PC-3 (cell line): ENCODE measurements around the gene OR56B1. TPM values are rescaled to one million over a fixed set of nuclear protein-coding genes. Genes with fewer than 3 reads are reported as not detected.

Experiments
- ATAC-seq: fragments of 200-7000 bp; cut with Tn5 transposase; 2 replicates; pipeline ENCODE4 v1.9.1; 2020; ENCODE audit warnings: mild to moderate bottlenecking, moderate library complexity
- BruUV-seq: library from RNA; stranded (reverse); fragments of 400-500 nt; replicated peaks from 2 replicates; lab custom pipeline; 2021; lab: Mats Ljungman, UMichigan
- CTCF ChIA-PET: fragments of 300-600 bp; sonication (Branson Sonifier 250); formaldehyde crosslinking; loops from one replicate; lab custom pipeline; 2022; ENCODE audit warnings: antibody characterized with exemption; lab: Charles Lee
- POLR2A ChIA-PET: fragments of 300-600 bp; sonication (Branson Sonifier 250); formaldehyde crosslinking; loops from one replicate; lab custom pipeline; 2022; ENCODE audit warnings: antibody characterized with exemption; ENCODE audit not compliant: unreplicated experiment; lab: Charles Lee
- DNase-seq: peaks from one replicate; pipeline ENCODE4 v3.0.0-alpha.2; 2015
- H2AFZ ChIP-seq: fragments of 300-600 bp; sonication (generic); 2 replicates; pipeline ENCODE4 v1.6.0; 2016; ENCODE audit warnings: antibody characterized with exemption, low read length
- H3F3A ChIP-seq: fragments of 300-600 bp; sonication (generic); one replicate; pipeline ENCODE4 v1.6.0; 2017; ENCODE audit warnings: antibody characterized with exemption, low read length, control low read depth, mild to moderate bottlenecking; ENCODE audit not compliant: unreplicated experiment
- H3K27ac ChIP-seq: fragments of 300-600 bp; sonication (generic); 2 replicates; pipeline ENCODE4 v1.5.1; 2016; ENCODE audit warnings: mild to moderate bottlenecking, low read length
- H3K27me3 ChIP-seq: fragments of 300-600 bp; sonication (generic); 2 replicates; pipeline ENCODE4 v1.6.1; 2016; ENCODE audit warnings: low read length, mixed read lengths
- H3K36me3 ChIP-seq: fragments of 300-600 bp; sonication (generic); 2 replicates; pipeline ENCODE4 v1.6.1; 2016; ENCODE audit warnings: low read depth, mixed run types, low read length, mixed read lengths
- H3K4me1 ChIP-seq: fragments of 300-600 bp; sonication (generic); 2 replicates; pipeline ENCODE4 v1.5.1; 2016; ENCODE audit warnings: low read length; ENCODE audit not compliant: insufficient read depth
- H3K4me2 ChIP-seq: fragments of 300-600 bp; sonication (generic); 2 replicates; pipeline ENCODE4 v1.6.0; 2016; ENCODE audit warnings: low read length
- H3K4me3 ChIP-seq: fragments of 300-600 bp; sonication (generic); 2 replicates; pipeline ENCODE4 v1.5.1; 2016; ENCODE audit warnings: mild to moderate bottlenecking, low read length, mixed read lengths
- H3K79me2 ChIP-seq: fragments of 300-600 bp; sonication (generic); 2 replicates; pipeline ENCODE4 v1.6.1; 2017; ENCODE audit warnings: low read length, mixed read lengths
- H3K9ac ChIP-seq: fragments of 300-600 bp; sonication (generic); 2 replicates; pipeline ENCODE4 v1.6.0; 2016; ENCODE audit warnings: mild to moderate bottlenecking, low read length
- H3K9me2 ChIP-seq: fragments of 300-600 bp; sonication (generic); replicated peaks from 2 replicates; pipeline ENCODE4 v1.6.1; 2016; ENCODE audit warnings: mixed run types, low read length, mixed read lengths
- H3K9me3 ChIP-seq: fragments of 300-600 bp; sonication (generic); 2 replicates; pipeline ENCODE4 v1.6.1; 2016; ENCODE audit warnings: low read length, mixed read lengths
- H4K20me1 ChIP-seq: fragments of 300-600 bp; sonication (generic); 2 replicates; pipeline ENCODE4 v1.6.1; 2016; ENCODE audit warnings: low read length, mixed read lengths
- EZH2 ChIP-seq: fragments of 300-600 bp; sonication (generic); IDR thresholded peaks from one replicate; pipeline ENCODE4 v1.6.1; 2017; ENCODE audit warnings: antibody characterized with exemption, mild to moderate bottlenecking, low read length; ENCODE audit not compliant: unreplicated experiment
- EZH2phosphoT487 ChIP-seq: fragments of 300-600 bp; sonication (generic); IDR thresholded peaks from 2 replicates; pipeline ENCODE4 v1.6.1; 2018; ENCODE audit warnings: mild to moderate bottlenecking, antibody characterized with exemption, low read length, borderline replicate concordance
- intact Hi-C: fragments of 100-400 bp; cut with micrococcal nuclease; formaldehyde crosslinking; loops from 2 replicates; pipeline ENCODE4 v1.9.0; 2023
- total RNA-seq: library from RNA; depleted of rRNA; stranded (reverse); fragments of >200 nt; gene quantifications from 2 replicates; pipeline ENCODE4 v1.2.3, GENCODE V29; 2014
- TF ChIP-seq, protein P1 (sequence below): fragments of 300-600 bp; sonication (generic); conservative IDR thresholded peaks from 2 replicates; pipeline ENCODE4 v1.5.1; 2017; ENCODE audit warnings: antibody characterized with exemption, low read depth, mild to moderate bottlenecking, low read length

The OR56B1 gene
- total RNA-seq, 1 experiment from 2014 or later, result not detected

DNA sequence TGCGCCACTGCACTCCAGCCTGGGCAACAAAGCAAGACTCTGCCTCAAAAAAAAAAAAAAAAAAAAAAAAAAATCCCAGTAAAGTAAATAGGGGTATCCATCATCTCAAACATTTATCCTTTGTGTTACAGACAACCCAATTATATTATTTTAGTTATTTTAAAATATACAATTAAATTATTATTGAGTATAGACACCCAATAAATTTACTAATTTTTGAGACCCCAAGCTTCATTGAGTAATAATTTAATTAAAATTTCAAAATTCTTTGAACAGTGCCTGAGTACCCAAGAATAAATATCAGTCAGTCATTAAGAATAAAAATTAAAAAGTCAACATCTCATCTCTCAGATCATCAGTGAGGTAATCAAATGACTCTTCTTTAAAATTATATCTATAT, 17.7 kb downstream of the OR56B1 start, which contains the start of gene OR52N4:
TSS of gene OR52N4 (plus strand) at position 301 of the 400 bp plus-strand sequence. CDS start 498 bp downstream, outside the sequence.
- Histone ChIP-seq H3K9ac (no peak within 1 kb of the TSS), H3K36me3 (no peaks in the 10 kb centered on the region), H3F3A (no peaks in the 10 kb centered on the region), H3K4me1 (no peaks in the 10 kb centered on the region), H3K27me3 (peaks cover 27% of the 10 kb centered on the region; the same call in 1 of the 2 replicates), H3K4me2 (no peak within 1 kb of the TSS), H2AFZ (no peak within 1 kb of the TSS), H3K9me2 (no peaks in the 10 kb centered on the region), H3K4me3 (no peak within 1 kb of the TSS), H3K27ac (no peak within 1 kb of the TSS), H3K9me3 (no peaks in the 10 kb centered on the region), H3K79me2 (no peaks in the 10 kb centered on the region), H4K20me1 (no peaks in the 10 kb centered on the region)
- no TSS peak for BruUV-seq
- DNase-seq (no peak), ATAC-seq (no peak)
- POLR2A ChIA-PET, result no interaction called here
- CTCF ChIA-PET, result no interaction called here
- no peak for TF ChIP-seq EZH2
- TF ChIP-seq EZH2phosphoT487, result no peak
- TF ChIP-seq, protein P1, sequence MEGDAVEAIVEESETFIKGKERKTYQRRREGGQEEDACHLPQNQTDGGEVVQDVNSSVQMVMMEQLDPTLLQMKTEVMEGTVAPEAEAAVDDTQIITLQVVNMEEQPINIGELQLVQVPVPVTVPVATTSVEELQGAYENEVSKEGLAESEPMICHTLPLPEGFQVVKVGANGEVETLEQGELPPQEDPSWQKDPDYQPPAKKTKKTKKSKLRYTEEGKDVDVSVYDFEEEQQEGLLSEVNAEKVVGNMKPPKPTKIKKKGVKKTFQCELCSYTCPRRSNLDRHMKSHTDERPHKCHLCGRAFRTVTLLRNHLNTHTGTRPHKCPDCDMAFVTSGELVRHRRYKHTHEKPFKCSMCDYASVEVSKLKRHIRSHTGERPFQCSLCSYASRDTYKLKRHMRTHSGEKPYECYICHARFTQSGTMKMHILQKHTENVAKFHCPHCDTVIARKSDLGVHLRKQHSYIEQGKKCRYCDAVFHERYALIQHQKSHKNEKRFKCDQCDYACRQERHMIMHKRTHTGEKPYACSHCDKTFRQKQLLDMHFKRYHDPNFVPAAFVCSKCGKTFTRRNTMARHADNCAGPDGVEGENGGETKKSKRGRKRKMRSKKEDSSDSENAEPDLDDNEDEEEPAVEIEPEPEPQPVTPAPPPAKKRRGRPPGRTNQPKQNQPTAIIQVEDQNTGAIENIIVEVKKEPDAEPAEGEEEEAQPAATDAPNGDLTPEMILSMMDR, result no peak
- intact Hi-C loops, result no loop called here

- Histone ChIP-seq H3K4me2 (no peak overlapping the region), H3K4me1 (no peaks in the 10 kb centered on the region), H3K9ac (no peak overlapping the region), H3K4me3 (no peak overlapping the region), H4K20me1 (no peaks in the 10 kb centered on the region), H3K36me3 (no peaks in the 10 kb centered on the region), H2AFZ (no peak overlapping the region), H3K9me2 (no peaks in the 10 kb centered on the region), H3K27ac (no peak overlapping the region), H3K79me2 (no peaks in the 10 kb centered on the region), H3F3A (no peaks in the 10 kb centered on the region), H3K9me3 (no peaks in the 10 kb centered on the region), H3K27me3 (peaks cover 8% of the 10 kb centered on the region; the same call in 1 of the 2 replicates)
- ChIA-PET CTCF (no interaction called here), POLR2A (no interaction called here)
- TF ChIP-seq EZH2 (no peak), EZH2phosphoT487 (no peak)
- TF ChIP-seq, protein P1, result no peak
- BruUV-seq, result no TSS peak
- no peak for DNase-seq
- intact Hi-C loops, result no loop called here
- no peak for ATAC-seq
These were observed 30.8 kb downstream of the OR56B1 start for GRCh38 chr11:5767056-5767455.

DNA sequence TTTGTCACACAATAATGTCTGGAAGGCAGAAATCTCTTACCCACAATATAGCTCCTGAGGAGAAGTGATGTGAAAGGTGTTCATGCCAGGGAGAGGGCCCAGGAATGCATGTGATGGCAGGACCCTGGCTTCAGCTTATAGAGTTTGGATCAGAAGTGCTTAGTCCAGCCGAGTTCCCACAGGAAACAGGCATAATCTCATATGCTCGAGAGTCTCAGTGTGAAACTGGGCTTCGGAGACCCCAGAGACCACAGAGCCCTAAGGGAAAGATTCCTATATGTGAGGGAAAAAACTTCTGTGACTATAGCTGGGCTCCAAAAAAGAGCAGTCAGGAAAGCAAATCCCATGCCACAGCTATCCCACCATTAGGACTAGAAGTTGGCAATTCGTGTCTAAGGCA, 47.0 kb downstream of the OR56B1 start, which contains the start of gene OR52N5:
TSS of gene OR52N5 (minus strand) at position 101 of the 400 bp plus-strand sequence. CDS start 4,721 bp downstream, outside the sequence.
- intact Hi-C loops, result no loop called here
- no peak within 1 kb of the TSS for H3K4me2 ChIP-seq
- no peaks in the 10 kb centered on the region for H4K20me1 ChIP-seq
- H3K79me2 ChIP-seq, result no peaks in the 10 kb centered on the region
- POLR2A ChIA-PET, result no interaction called here
- TF ChIP-seq, protein P1, result no peak
- TF ChIP-seq EZH2 (no peak), EZH2phosphoT487 (no peak)
- no peak for ATAC-seq
- no peak within 1 kb of the TSS for H3K4me3 ChIP-seq
- no peaks in the 10 kb centered on the region for H3K9me2 ChIP-seq
- CTCF ChIA-PET, result no interaction called here
- H3K27me3 ChIP-seq, result peaks cover 11% of the 10 kb centered on the region; the same call in 1 of the 2 replicates
- H3F3A ChIP-seq, result no peaks in the 10 kb centered on the region
- H2AFZ ChIP-seq, result no peak within 1 kb of the TSS
- no peaks in the 10 kb centered on the region for H3K9me3 ChIP-seq
- no peak within 1 kb of the TSS for H3K9ac ChIP-seq
- H3K36me3 ChIP-seq, result no peaks in the 10 kb centered on the region
- no peak for DNase-seq
- H3K27ac ChIP-seq, result no peak within 1 kb of the TSS
- no TSS peak for BruUV-seq
- no peaks in the 10 kb centered on the region for H3K4me1 ChIP-seq
